HG03558 (cell line): ENCODE data around the gene TAF4B.
"Not testable (repeated sequence)": the region's sequence is repeated elsewhere in the genome, so short reads cannot be mapped to it uniquely, and the experiment has no call there.

Experiments used
- ATAC-seq: cut with Tn5 transposase; IDR thresholded peaks from one replicate; pipeline ENCODE4 v1.9.1; 2021; ENCODE audit warnings: moderate number of reproducible peaks; ENCODE audit not compliant: unreplicated experiment; ENCODE audit errors: extremely low read depth

The TAF4B gene

GRCh38 chr18:26226229-26227050, at the start of gene TAF4B:
Gene TAF4B (plus strand): TSS chr18:26226445. CDS start chr18:26226934, 489 bp downstream.
- peak; percentile 65 for ATAC-seq

DNA sequence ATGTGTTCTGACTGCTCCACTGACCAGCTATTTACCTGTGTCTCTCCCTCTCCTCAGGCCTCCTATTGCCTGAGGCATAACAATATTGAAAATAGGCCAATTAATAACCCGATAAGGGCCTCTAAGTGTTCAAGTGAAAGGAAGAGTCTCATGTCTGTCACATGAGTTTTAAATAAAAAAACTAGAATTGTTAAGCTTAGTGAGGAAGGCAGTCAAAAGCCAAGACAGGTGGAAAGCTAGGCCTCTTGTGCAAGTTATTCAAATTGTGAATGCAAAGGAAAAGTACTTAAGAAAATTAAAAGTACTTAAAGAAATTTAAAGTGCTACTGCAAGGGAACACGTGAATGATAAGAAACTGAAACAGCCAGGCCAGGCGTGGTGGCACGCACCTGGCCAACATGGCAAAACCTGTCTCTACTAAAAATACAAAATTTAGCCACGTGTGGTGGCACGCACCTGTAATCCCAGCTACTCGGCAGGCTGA, 44.9 kb upstream of the TAF4B start:
- ATAC-seq, result peak; percentile 41

DNA sequence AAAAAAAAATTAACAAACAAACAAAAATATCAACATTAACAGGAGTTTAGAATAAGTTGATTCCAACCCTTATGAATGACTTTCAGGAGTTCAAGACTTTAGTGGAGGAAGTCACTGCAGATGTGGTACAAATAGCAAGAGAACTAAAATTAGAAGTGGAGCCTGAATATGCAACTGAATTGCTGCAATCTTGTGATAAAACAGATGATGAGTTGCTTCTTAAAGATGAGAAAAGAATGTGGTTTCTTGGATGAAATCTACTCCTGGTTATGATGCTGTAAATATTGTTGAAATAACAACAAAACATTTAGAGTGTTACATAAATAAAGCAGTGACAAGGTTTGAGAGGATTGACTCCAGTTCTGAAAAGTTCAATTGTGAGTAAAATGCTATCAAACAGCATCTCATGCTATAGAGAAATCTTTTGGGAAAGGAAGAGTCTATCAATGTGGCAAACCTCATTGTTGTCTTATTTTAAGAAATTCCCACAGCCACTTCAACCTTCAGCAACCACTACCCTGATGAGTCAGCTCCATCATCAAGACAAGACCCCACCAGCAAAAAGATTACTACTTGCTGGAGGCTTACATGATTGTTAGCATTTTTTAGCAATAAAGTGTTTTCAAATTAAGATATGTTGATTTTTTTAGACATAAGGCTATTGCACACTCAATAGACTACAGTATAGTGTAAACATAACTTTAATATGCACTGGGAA, 42.7 kb upstream of the TAF4B start:
- ATAC-seq, result no peak

DNA sequence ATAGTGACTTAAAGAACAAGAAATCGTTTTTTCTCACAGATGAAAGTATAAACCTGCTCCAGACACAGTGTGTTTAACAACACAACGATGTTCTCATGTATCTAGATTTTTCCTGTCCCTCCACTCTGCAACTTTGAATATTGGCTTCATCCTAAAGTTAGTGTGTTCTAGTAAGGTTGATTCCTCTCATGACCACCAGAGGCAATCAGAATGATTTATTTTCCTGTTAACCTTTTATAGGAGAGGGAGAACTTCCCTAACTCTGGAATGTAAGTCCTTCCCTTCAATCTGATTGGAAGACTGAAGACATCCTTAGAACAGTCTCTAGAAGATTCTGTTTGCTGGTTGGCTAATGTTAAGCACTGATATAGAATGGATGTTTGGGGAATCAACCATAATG, 41.0 kb upstream of the TAF4B start:
- ATAC-seq, result no peak

GRCh38 chr18:26190506-26190905, 35.7 kb upstream of the TAF4B start:
- peak; percentile 85 for ATAC-seq

DNA sequence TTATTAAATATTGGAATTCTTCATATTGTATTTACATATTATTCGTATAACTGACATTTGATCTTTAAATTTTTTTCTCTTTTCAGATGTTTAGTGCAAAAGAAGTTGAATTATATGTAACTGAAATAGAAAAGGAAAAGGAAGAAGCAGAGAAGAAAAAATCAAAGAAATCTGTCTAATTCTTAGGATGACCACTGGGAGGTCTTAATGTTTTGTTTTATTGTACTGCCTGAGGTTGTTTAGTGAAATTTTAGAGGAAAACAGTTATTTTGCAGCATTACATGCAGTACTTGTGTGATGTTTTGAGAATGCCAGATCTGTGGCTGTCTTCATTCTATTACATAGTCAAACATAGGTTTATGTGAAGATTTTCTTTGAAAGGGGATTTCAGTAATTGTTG, 34.0 kb upstream of the TAF4B start:
- no peak for ATAC-seq

DNA sequence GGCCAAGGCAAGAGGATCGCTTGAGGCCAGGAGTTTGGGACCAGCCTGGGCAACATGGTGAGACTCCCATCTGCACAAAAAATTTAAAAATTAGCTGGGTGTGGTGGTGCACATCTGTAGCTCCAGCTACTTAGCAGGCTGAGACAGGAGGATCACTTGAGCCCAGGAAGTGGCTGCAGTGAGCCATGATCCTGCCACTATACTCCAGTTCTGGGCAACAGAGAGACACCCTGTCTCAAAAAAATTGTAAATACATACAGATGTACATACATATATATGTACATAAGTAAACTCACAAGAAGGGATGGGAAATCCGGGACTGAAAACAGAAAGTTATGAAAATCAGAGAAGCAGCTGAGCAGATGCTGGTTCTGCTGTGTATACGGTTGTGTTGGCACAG, 29.6 kb upstream of the TAF4B start:
- ATAC-seq, result no peak

DNA sequence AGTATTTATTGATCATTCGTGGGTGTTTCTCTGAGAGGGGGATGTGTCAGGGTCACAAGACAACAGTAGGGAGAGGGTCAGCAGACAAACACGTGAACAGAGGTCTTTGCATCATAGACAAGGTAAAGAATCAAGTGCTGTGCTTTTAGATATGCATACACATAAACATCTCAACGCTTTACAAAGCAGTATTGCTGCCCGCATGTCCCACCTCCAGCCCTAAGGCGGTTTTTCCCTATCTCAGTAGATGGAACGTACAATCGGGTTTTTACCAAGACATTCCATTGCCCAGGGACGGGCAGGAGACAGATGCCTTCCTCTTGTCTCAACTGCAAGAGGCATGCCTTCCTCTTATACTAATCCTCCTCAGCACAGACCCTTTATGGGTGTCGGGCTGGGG, 24.2 kb upstream of the TAF4B start:
- ATAC-seq, result not testable (repeated sequence)

DNA sequence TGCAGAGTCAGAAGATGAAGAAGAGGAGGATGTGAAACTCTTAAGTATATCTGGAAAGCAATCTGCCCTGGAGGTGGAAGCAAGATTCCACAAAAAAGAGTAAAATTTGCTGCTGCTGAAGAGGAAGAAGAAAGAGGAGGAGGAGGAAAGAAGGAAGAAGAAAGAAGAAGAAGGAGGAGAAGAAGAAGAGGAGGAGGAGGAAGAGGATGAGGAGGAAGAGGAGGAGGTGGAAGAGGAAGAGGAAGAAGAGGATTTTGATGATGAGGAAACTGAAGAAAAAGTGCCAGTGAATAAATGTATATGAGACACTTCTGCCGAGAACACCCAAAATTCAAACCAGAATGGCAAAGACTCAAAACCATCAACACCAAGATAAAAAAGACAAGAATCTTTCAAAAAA, 20.9 kb upstream of the TAF4B start:
- no peak for ATAC-seq

- ATAC-seq, result no peak
Measured at GRCh38 chr18:26206488-26206887, 19.8 kb upstream of the TAF4B start.

DNA sequence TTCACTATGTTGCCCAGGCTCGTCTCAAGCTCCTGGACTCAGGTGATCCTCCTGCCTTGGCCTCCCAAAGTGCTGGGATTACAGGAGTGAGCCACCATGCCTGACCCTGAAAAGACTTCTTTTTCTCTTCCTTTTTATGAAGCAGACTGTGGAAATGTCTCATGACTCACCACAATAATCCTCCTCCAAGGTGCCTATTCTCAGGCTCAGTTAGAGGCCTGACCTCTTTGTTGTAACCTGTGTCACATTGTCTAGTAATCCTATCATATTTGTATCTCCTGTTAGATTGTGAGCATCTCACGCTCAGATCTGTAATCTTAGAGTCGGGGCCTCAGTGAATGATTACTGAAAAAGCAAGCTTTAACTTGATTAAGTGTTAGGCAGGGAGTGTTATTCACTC, 18.3 kb upstream of the TAF4B start:
- ATAC-seq, result no peak

DNA sequence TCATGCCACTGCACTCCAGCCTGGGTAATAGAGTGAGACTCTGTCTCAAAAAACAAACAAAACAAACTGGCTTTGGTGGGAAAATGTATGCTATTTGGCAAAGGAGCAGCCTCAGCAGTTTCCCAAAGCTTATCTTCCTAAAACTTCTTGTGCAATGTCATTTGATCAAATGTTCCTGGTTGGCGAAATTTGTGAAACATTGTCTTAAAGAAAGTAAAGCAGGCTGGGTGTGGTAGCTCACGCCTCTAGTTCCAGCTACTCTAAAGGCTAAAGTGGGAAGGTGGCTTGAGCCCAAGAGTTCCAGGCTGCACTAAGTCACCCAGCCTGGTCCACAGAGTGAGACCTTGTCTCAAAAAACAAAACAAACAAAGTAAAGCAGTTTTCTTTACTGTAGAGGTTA, 17.3 kb upstream of the TAF4B start:
- ATAC-seq, result no peak

DNA sequence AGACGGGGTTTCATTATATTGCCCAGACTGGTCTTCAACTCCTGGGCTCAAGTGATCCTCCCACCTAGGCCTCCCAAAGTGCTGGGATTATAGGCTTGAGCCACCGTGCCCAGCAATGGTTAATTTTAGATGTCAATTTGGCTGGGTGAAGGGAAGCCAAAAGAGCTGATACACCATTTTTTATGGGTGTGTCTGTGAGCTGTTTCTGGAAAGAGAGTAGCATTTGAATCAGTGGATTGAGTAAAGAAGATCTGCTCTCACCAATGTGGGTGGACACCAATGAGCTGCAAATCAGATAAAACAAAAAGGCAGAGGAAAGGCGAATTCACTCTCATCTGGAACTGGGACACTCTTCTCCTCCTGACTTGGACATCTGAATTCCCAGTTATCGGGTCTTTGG, 16.1 kb upstream of the TAF4B start:
- ATAC-seq, result no peak

GRCh38 chr18:26215247-26215970, 10.8 kb upstream of the TAF4B start:
- ATAC-seq, result peak; percentile 90

DNA sequence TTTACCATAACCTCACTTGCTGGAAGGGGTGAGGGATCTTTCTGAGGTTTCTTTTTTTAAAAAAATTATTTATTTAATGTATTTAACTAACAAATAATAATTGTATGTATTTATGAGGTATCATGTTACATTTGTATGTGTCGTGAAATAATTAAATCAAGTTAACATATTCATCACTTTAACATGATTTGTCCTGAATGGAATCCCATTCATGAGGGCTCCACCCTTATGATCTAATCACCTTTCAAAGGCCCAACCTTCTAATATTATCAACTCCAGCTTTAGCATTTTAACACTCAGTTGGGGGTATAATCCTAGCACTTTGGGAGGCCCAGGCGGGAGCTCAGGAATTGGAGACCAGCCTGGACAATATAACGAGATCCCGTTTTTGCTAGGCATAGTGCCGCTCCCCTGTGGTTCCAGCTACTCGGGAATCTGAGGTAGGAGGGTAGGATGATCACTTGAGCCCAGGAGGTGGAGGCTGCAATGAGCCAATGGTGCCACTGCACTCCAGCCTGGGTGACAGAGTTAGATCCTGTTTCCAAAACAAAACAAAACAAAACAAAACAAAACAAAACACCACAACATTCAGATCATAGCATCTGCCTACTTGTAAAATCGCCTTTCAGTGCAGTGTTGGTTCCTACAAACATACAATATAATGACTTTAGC, 1.1 kb upstream of the TAF4B start:
- no peak for ATAC-seq

- ATAC-seq, result no peak
Measured at GRCh38 chr18:26225915-26226228, 373 bp upstream of the TAF4B start.

- no peak for ATAC-seq
Measured at GRCh38 chr18:26227051-26227670, 916 bp downstream of the TAF4B start.

DNA sequence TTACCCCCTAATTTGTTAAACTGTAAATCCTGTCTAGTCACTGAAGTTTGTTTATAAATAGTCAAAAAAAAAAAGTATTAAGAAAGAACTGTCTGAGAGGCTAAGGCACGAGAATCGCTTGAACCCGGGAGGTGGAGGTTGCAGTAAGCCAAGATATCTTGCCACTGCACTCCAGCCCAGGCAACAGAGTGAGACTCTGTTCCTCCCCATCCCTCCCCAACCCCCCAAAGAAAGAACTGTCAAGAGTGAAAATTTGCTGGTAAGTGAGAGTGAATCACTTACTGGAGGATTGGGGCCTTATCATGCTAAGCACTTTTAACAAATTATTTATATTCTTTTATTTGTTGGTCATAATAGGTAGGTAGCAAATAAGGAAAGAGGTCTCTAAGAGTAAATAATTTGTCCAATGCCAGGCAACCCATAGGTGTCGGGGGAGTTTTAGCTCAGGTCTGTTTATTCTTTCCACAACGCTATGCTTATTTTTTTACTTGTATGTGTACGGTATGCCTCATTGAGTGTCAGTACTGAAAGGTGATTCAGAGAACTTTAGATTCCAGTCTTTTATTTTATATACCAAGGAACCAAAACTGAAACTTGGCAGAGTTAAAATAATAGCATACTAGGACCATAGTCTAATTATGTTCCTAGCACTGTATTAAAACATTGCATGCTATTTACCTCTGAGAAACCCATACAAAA, 2.5 kb downstream of the TAF4B start:
- ATAC-seq, result no peak

DNA sequence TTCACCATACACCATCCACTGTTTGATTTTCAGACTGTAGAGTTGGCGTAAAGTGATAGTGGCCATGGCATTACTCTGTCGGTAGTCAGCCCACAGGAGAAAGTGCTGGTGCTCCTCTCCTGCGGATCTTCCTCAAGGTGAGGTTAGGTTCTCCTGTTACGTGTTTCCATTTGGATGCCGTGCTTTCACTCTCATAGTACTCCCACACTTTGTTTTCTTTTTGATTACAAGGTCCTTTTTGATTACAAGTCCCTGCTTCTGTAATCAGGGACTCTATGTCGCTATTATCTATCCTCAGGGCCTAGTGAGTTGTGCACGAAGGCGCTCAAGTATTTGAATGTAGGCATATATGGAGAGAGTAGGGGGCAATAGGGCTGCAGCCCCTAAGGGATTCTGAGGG, 4.3 kb downstream of the TAF4B start:
- ATAC-seq, result no peak

DNA sequence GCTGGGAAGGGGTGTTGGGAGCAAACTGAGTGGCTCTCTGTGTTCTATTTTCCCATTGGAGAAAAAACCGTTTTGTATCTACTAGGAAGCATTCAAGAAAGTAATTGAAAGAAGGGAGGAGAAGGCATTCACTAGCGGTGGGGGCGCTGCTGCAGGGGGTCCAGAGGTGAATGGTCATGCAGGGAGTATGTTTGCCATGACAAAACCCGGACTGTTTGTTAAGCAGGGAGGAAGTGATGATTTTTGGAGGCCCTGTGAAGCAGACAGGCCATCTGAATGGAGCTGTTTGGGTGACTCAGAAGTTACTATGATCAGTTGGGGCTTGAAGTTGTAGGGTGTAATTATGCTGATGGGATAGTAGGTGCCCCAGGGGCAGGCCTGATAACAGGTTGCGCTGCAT, 7.0 kb downstream of the TAF4B start:
- no peak for ATAC-seq
